Testis (tissue), 2 donors: ENCODE data around the gene ADAP1.

Experiments used
- POLR2A ChIP-seq: fragments of 450-650 bp; IDR thresholded peaks from one replicate; pipeline ENCODE4 v1.6.1; 2017; ENCODE audit warnings: antibody characterized with exemption, mild to moderate bottlenecking, moderate library complexity
- TF ChIP-seq, protein P1 (sequence below), 3 experiments: fragments of 450-650 bp in 2 of 3; fragments of 200-600 bp in 1 of 3; sonication (generic) in 1 of 3; IDR thresholded peaks; one replicate each; pipeline ENCODE4 v1.5.1; 2016 to 2019; ENCODE audit warnings: antibody characterized with exemption in 3 of 3, mild to moderate bottlenecking in 2 of 3, moderate library complexity in 1 of 3

DNA sequence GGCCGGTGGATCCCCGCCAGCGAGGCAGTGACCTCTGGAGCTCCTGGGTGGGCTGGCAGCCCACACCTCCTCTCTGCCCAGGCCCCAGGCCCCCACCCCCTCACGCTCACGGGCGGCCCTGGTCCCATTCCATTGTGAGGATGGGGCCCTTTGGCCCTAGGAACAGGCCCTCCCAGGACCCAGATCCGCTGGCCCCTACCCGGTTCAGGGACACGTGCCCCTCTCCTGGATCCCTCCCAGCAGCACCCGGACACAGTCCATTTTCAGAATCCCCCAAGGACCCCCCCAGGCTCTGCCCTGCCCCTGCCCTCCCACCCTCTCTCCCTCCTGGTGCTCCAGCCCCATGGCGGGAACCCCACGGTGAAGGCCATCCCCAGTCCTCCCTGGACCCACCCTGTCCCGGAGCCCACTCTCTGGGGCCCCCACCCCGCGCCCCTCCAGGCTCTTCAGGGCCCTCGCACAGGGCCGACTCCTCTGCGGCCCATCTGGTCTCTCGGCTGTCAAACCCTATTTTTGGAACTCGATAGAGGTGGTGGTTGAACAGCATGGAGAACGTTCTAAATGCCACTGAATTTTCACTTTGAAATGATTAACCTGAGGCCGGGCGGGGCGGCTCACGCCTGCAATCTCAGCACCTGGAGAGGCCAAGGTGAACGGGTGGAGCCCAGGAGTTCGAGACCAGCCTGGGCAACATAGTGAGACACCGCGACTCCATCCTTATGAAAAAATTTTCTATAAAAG, 8.1 kb downstream of the ADAP1 start:
- TF ChIP-seq, protein P1, sequence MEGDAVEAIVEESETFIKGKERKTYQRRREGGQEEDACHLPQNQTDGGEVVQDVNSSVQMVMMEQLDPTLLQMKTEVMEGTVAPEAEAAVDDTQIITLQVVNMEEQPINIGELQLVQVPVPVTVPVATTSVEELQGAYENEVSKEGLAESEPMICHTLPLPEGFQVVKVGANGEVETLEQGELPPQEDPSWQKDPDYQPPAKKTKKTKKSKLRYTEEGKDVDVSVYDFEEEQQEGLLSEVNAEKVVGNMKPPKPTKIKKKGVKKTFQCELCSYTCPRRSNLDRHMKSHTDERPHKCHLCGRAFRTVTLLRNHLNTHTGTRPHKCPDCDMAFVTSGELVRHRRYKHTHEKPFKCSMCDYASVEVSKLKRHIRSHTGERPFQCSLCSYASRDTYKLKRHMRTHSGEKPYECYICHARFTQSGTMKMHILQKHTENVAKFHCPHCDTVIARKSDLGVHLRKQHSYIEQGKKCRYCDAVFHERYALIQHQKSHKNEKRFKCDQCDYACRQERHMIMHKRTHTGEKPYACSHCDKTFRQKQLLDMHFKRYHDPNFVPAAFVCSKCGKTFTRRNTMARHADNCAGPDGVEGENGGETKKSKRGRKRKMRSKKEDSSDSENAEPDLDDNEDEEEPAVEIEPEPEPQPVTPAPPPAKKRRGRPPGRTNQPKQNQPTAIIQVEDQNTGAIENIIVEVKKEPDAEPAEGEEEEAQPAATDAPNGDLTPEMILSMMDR (IDR thresholded peaks at IDR 0.05) = no peak
- no peak for TF ChIP-seq POLR2A
